Stimulated activated CD8-positive, alpha-beta memory T cell treated with anti-CD3 and anti-CD28 coated beads, Interleukin-15, amount 100 ng/mL, for 24 hours (primary cell): Measurements from ENCODE around the gene TMEM120B.
"Not testable (repeated sequence)": the region's sequence is repeated elsewhere in the genome, so short reads cannot be mapped to it uniquely, and the experiment has no call there.

Experiments
- DNase-seq: peaks from one replicate; pipeline ENCODE4 v3.0.0-alpha.2; 2020; ENCODE audit warnings: low read depth

Gene TMEM120B

GRCh38 chr12:121776190-121777098, 63.9 kb downstream of the TMEM120B start:
- peak; percentile 95 for DNase-seq

- DNase-seq, result no peak
Measured at GRCh38 chr12:121778567-121779421, 66.2 kb downstream of the TMEM120B start.

- no peak for DNase-seq
Measured at GRCh38 chr12:121779422-121779895, 66.9 kb downstream of the TMEM120B start.

- DNase-seq, result no peak
Measured at GRCh38 chr12:121780429-121780828, 67.9 kb downstream of the TMEM120B start.

- DNase-seq, result no peak
Measured at GRCh38 chr12:121781484-121781997, 69.0 kb downstream of the TMEM120B start.

GRCh38 chr12:121781998-121782979, 69.7 kb downstream of the TMEM120B start:
- no peak for DNase-seq

- DNase-seq, result no peak
Measured at GRCh38 chr12:121783766-121784165, 71.2 kb downstream of the TMEM120B start.

- no peak for DNase-seq
Measured at GRCh38 chr12:121784460-121784859, 71.9 kb downstream of the TMEM120B start.

- no peak for DNase-seq
Measured at GRCh38 chr12:121786440-121786825, 73.9 kb downstream of the TMEM120B start.

- DNase-seq, result no peak
Measured at GRCh38 chr12:121787063-121788025, 74.8 kb downstream of the TMEM120B start.

- DNase-seq, result no peak
Measured at GRCh38 chr12:121788176-121788818, 75.7 kb downstream of the TMEM120B start.

GRCh38 chr12:121789233-121789781, 76.8 kb downstream of the TMEM120B start:
- no peak for DNase-seq

- DNase-seq, result no peak
Measured at GRCh38 chr12:121789800-121790728, 77.5 kb downstream of the TMEM120B start.

GRCh38 chr12:121790785-121791184, 78.2 kb downstream of the TMEM120B start:
- not testable (repeated sequence) for DNase-seq

- no peak for DNase-seq
Measured at GRCh38 chr12:121791671-121792551, 79.4 kb downstream of the TMEM120B start.

GRCh38 chr12:121792607-121793439, 80.3 kb downstream of the TMEM120B start:
- no peak for DNase-seq
